Upper lobe of left lung (tissue), 6 donors: Measurements from ENCODE around the gene PLXNA4. TPM values are rescaled to one million over a fixed set of nuclear protein-coding genes. Genes with fewer than 3 reads are reported as not detected.

Experiments
- ATAC-seq, 2 donors: fragments of 200-7000 bp; cut with Tn5 transposase; one replicate each; pipeline ENCODE4 v1.9.1; 2022; ENCODE audit warnings: mild to moderate bottlenecking in 2 of 2, moderate library complexity in 2 of 2; ENCODE audit not compliant: low FRiP score in 2 of 2
- DNase-seq, 2 donors: peaks; one replicate each; pipeline ENCODE4 v3.0.0-alpha.2; 2019 to 2020
- H3K27ac ChIP-seq, 4 donors: fragments of 200-600 bp; sonication (generic); one replicate each; pipeline ENCODE4 v1.5.1; 2016 to 2019
- H3K27me3 ChIP-seq, 4 donors: fragments of 200-600 bp; sonication (generic); one replicate each; pipeline ENCODE4 v1.5.1; 2017 to 2019
- H3K36me3 ChIP-seq, 4 donors: fragments of 200-600 bp; sonication (generic); one replicate each; pipeline ENCODE4 v1.5.1; 2016 to 2019
- H3K4me1 ChIP-seq, 4 donors: fragments of 200-600 bp; sonication (generic); one replicate each; pipeline ENCODE4 v1.5.1; 2018 to 2019
- H3K4me3 ChIP-seq, 4 donors: fragments of 200-600 bp; sonication (generic); one replicate each; pipeline ENCODE4 v1.5.1; 2017 to 2019; ENCODE audit warnings: mild to moderate bottlenecking in 2 of 4, moderate library complexity in 1 of 4
- H3K9me3 ChIP-seq, 4 donors: fragments of 200-600 bp; sonication (generic); one replicate each; pipeline ENCODE4 v1.5.1; 2018 to 2019
- EP300 ChIP-seq, 4 donors: sonication (generic); formaldehyde crosslinking; IDR thresholded peaks; one replicate each; pipeline ENCODE4 v1.5.1; 2017; ENCODE audit warnings: antibody characterized with exemption in 4 of 4, control low read depth in 2 of 4
- POLR2A ChIP-seq, 4 donors: fragments of 450-650 bp; IDR thresholded peaks; one replicate each; pipeline ENCODE4 v1.5.1; 2016 to 2017; ENCODE audit warnings: antibody characterized with exemption in 4 of 4, mild to moderate bottlenecking in 2 of 4
- POLR2AphosphoS5 ChIP-seq, 2 donors: sonication (generic); formaldehyde crosslinking; IDR thresholded peaks; one replicate each; pipeline ENCODE4 v1.5.1; 2017; ENCODE audit warnings: antibody characterized with exemption in 2 of 2
- WGBS, 2 donors: methylation state at CpG; one replicate each; pipeline ENCODE4 v1.1.5; 2017 to 2018; 5-methylcytosine and 5-hydroxymethylcytosine counted together
- total RNA-seq, 6 donors: library from RNA; depleted of rRNA in 4 of 6; stranded (reverse); fragments of >200 nt in 4 of 6; gene quantifications; one replicate each; pipeline versions ENCODE4 v1.1.0 to v1.2.1, GENCODE V29; 2016 to 2021
- TF ChIP-seq, protein P1 (sequence below), 6 experiments: fragments of 450-650 bp in 4 of 6; fragments of 200-600 bp in 2 of 6; sonication (generic) in 2 of 6; IDR thresholded peaks; one replicate each; pipeline ENCODE4 v1.5.1; 2016 to 2019; ENCODE audit warnings: antibody characterized with exemption in 6 of 6
- donor health status: DM: no; HTN: no; CAD: no; lungs with moderate emphysema.
- donor health status: DM: no; HTN: yes; CAD: no; lungs with severe emphysema.

PLXNA4 gene
- total RNA-seq, 6 donors from 2014 or later: 1.1 to 5.9 (median 2.6) TPM

DNA sequence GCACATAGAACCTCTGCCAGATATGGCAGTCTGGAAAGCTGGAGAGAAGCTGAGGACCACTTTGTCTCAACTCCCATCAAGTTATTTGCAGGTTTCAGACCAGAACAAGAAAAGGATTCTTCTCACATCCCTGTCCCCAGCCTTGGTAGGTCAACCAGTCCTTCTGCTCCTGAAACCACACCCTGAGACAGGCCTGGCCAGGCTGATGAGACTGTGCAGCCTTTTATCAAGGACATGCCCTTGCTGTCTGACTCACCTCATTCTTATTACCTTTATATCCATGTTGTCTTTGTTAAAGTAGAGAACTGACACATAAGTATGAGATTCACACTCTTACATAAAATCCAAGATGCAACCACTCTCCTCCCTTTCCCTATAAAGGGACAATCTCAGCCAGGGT lies 354.9 kb downstream of the PLXNA4 start:
- Histone ChIP-seq H3K27me3 (no peaks in the 10 kb centered on the region), H3K4me3 (no peak overlapping the region), H3K27ac (no peak overlapping the region), H3K36me3 (no peaks in the 10 kb centered on the region), H3K4me1 (no peaks in the 10 kb centered on the region), H3K9me3 (no peaks in the 10 kb centered on the region)
- DNase-seq (no peak), ATAC-seq (no peak)
- TF ChIP-seq, protein P1, sequence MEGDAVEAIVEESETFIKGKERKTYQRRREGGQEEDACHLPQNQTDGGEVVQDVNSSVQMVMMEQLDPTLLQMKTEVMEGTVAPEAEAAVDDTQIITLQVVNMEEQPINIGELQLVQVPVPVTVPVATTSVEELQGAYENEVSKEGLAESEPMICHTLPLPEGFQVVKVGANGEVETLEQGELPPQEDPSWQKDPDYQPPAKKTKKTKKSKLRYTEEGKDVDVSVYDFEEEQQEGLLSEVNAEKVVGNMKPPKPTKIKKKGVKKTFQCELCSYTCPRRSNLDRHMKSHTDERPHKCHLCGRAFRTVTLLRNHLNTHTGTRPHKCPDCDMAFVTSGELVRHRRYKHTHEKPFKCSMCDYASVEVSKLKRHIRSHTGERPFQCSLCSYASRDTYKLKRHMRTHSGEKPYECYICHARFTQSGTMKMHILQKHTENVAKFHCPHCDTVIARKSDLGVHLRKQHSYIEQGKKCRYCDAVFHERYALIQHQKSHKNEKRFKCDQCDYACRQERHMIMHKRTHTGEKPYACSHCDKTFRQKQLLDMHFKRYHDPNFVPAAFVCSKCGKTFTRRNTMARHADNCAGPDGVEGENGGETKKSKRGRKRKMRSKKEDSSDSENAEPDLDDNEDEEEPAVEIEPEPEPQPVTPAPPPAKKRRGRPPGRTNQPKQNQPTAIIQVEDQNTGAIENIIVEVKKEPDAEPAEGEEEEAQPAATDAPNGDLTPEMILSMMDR (IDR thresholded peaks at IDR 0.05): no peak
- TF ChIP-seq POLR2A (IDR thresholded peaks at IDR 0.05) (no peak), EP300 (IDR thresholded peaks at IDR 0.05) (no peak)

- no peaks in the 10 kb centered on the region for H3K9me3 ChIP-seq
Measured at GRCh38 chr7:132220060-132220459, 356.2 kb downstream of the PLXNA4 start.

GRCh38 chr7:132218876-132219275 lies 357.4 kb downstream of the PLXNA4 start:
- Histone ChIP-seq H3K27ac (no peak overlapping the region), H3K9me3 (no peaks in the 10 kb centered on the region), H3K4me3 (no peak overlapping the region), H3K36me3 (no peaks in the 10 kb centered on the region), H3K4me1 (no peaks in the 10 kb centered on the region), H3K27me3 (no peaks in the 10 kb centered on the region)
- WGBS, 2 donors: 63 to 77% methylated on average over 4 of the region's 4 CpGs
- ATAC-seq (no peak), DNase-seq (no peak)
- TF ChIP-seq POLR2AphosphoS5 (IDR thresholded peaks at IDR 0.05) (no peak), EP300 (IDR thresholded peaks at IDR 0.05) (no peak), POLR2A (IDR thresholded peaks at IDR 0.05) (no peak)
- TF ChIP-seq, protein P1 (IDR thresholded peaks at IDR 0.05): no peak

More at GRCh38 chr7:132220060-132220459, 356.2 kb downstream of the PLXNA4 start:
- Histone ChIP-seq H3K36me3 (no peaks in the 10 kb centered on the region), H3K27me3 (no peaks in the 10 kb centered on the region), H3K4me3 (no peak overlapping the region), H3K4me1 (no peaks in the 10 kb centered on the region), H3K27ac (no peak overlapping the region)
- ATAC-seq (no peak), DNase-seq (no peak)
- 90 to 91% methylated on average over 1 of the region's 1 CpG for WGBS, 2 donors
- TF ChIP-seq POLR2AphosphoS5 (IDR thresholded peaks at IDR 0.05) (no peak), POLR2A (IDR thresholded peaks at IDR 0.05) (no peak), EP300 (IDR thresholded peaks at IDR 0.05) (no peak)
- TF ChIP-seq, protein P1 (IDR thresholded peaks at IDR 0.05): no peak

GRCh38 chr7:132216847-132217525 lies 359.3 kb downstream of the PLXNA4 start:
- ATAC-seq (no peak), DNase-seq (no peak)
- Histone ChIP-seq H3K36me3 (no peaks in the 10 kb centered on the region), H3K27me3 (no peaks in the 10 kb centered on the region), H3K4me3 (no peak overlapping the region), H3K27ac (no peak overlapping the region), H3K9me3 (no peaks in the 10 kb centered on the region), H3K4me1 (no peaks in the 10 kb centered on the region)
- no peak for TF ChIP-seq EP300 (IDR thresholded peaks at IDR 0.05)
- no peak for TF ChIP-seq POLR2AphosphoS5 (IDR thresholded peaks at IDR 0.05)
- TF ChIP-seq POLR2A (IDR thresholded peaks at IDR 0.05): no peak
- TF ChIP-seq, protein P1 (IDR thresholded peaks at IDR 0.05): no peak
- WGBS, 2 donors: 68% methylated on average over 8 of the region's 8 CpGs

GRCh38 chr7:132214452-132214851 lies 361.8 kb downstream of the PLXNA4 start:
- Histone ChIP-seq H3K36me3 (no peaks in the 10 kb centered on the region), H3K27ac (no peak overlapping the region), H3K4me3 (no peak overlapping the region), H3K27me3 (no peaks in the 10 kb centered on the region), H3K4me1 (no peaks in the 10 kb centered on the region), H3K9me3 (no peaks in the 10 kb centered on the region)
- ATAC-seq (no peak), DNase-seq (no peak)
- WGBS, 2 donors: 82 to 86% methylated on average over 6 of the region's 6 CpGs
- no peak for TF ChIP-seq EP300 (IDR thresholded peaks at IDR 0.05)
- TF ChIP-seq, protein P1 (IDR thresholded peaks at IDR 0.05): no peak
- TF ChIP-seq POLR2AphosphoS5 (IDR thresholded peaks at IDR 0.05): no peak
- no peak for TF ChIP-seq POLR2A (IDR thresholded peaks at IDR 0.05)
